Measurements from ENCODE around the gene ROPN1L.

DNA sequence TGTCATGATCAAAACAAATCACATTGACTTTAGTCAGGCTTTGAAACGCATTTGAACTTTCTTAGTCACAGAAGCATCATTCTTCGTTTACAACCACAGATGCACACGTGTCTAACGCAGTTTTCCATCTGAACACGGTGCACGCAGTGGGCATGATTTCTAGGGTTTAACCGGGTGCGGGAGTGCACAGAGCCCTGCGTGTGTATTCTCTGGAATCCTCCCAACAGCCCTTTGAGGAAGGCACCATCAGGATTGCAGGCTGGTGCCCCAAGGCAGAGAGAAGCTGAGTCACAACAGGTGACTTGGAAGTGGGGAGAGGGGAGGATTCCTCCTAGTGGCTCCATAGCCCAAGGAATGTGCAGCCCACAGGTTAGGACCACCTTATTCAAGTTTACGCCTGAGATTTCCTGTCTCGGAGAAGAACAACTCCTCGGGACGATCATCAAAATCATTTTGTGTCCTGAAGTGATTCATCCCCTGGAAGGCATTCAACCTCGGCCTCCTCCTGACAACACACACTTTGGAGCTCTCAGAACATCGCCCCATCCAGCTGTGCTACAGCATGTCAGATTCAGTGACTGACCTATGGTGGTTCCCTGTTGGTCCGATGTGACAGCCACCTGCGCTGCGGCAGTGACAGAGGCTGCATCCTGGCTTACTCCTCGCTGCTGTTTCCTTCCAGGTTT, 13.1 kb downstream of the ROPN1L start:
- TF ChIP-seq, protein P1, sequence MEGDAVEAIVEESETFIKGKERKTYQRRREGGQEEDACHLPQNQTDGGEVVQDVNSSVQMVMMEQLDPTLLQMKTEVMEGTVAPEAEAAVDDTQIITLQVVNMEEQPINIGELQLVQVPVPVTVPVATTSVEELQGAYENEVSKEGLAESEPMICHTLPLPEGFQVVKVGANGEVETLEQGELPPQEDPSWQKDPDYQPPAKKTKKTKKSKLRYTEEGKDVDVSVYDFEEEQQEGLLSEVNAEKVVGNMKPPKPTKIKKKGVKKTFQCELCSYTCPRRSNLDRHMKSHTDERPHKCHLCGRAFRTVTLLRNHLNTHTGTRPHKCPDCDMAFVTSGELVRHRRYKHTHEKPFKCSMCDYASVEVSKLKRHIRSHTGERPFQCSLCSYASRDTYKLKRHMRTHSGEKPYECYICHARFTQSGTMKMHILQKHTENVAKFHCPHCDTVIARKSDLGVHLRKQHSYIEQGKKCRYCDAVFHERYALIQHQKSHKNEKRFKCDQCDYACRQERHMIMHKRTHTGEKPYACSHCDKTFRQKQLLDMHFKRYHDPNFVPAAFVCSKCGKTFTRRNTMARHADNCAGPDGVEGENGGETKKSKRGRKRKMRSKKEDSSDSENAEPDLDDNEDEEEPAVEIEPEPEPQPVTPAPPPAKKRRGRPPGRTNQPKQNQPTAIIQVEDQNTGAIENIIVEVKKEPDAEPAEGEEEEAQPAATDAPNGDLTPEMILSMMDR (IDR thresholded peaks at IDR 0.05), result no peak
- TF ChIP-seq ZFX (IDR thresholded peaks at IDR 0.05; ENCODE audit: borderline replicate concordance), result no peak

Data from 22Rv1 (cell line).